Bronchial epithelial cell (primary cell): Measurements from ENCODE around the gene ZNF430. TPM values are rescaled to one million over a fixed set of nuclear protein-coding genes. Genes with fewer than 3 reads are reported as not detected.

Experiments
- DNase-seq: peaks from one replicate; pipeline ENCODE4 v3.0.0-alpha.2; 2010; ENCODE audit warnings: low read depth
- FAIRE-seq: peaks from 2 replicates; lab custom pipeline; 2011; peaks lifted over from hg19 to GRCh38; lab: Jason Lieb, UNC
- H3K27me3 ChIP-seq: 2 replicates; pipeline ENCODE4 v1.5.1; 2011; ENCODE audit warnings: low read length; ENCODE audit not compliant: control insufficient read depth, insufficient read depth
- H3K36me3 ChIP-seq: 2 replicates; pipeline ENCODE4 v1.5.1; 2011; ENCODE audit warnings: low read length; ENCODE audit not compliant: control insufficient read depth, insufficient read depth
- H3K4me3 ChIP-seq: 2 replicates; pipeline ENCODE4 v1.5.1; 2011; ENCODE audit warnings: mild to moderate bottlenecking, low read depth, low read length, control low read depth
- total RNA-seq: library from RNA; depleted of rRNA; stranded (reverse); fragments of >200 nt; gene quantifications from 2 replicates; pipeline ENCODE4 v1.2.1, GENCODE V29; 2014
- TF ChIP-seq, protein P1 (sequence below): IDR thresholded peaks from 2 replicates; pipeline ENCODE4 v1.5.1; 2011; ENCODE audit warnings: mild to moderate bottlenecking, moderate library complexity, low read length, control low read depth, inconsistent platforms; ENCODE audit not compliant: insufficient read depth, severe bottlenecking

The ZNF430 gene
- total RNA-seq, 1 donor from 2014 or later = 7.9 TPM

GRCh38 chr19:21098291-21098690 lies 77.8 kb downstream of the ZNF430 start:
- FAIRE-seq = no peak

DNA sequence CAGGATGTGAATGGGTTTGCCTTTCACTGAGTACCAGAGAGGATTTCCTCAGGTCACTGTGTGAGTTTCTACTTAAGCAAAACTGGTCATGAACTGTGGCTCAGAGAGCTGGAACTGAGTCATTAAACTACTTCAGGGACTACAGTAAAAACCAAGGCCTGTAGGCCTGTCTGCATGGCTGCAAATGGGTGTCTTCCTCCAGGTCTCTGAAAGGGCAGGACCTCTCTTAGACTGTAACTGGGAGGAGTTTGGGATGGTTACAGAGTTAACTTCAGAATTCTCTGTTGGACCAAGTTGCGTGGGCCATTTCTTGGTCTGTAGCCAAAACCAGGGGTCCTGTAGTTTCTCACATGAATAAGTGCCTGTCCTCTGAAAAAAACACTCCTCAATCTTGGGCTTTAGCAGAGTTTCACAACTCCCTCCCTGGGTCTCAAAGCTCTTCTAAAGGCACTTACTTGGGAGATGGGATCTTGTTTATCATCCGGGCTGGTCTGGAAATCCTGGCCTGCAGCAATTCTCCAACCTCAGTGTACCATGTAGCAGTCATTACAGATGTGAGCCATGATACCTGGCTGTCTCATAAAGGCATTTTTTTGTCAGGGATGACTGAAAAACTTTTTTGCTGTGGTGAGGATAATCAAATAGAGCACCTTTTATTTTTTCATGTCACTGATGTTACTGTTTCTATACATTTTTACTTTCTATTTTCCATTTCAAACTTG lies 81.2 kb downstream of the ZNF430 start:
- FAIRE-seq (no peak), DNase-seq (no peak)
- TF ChIP-seq, protein P1, sequence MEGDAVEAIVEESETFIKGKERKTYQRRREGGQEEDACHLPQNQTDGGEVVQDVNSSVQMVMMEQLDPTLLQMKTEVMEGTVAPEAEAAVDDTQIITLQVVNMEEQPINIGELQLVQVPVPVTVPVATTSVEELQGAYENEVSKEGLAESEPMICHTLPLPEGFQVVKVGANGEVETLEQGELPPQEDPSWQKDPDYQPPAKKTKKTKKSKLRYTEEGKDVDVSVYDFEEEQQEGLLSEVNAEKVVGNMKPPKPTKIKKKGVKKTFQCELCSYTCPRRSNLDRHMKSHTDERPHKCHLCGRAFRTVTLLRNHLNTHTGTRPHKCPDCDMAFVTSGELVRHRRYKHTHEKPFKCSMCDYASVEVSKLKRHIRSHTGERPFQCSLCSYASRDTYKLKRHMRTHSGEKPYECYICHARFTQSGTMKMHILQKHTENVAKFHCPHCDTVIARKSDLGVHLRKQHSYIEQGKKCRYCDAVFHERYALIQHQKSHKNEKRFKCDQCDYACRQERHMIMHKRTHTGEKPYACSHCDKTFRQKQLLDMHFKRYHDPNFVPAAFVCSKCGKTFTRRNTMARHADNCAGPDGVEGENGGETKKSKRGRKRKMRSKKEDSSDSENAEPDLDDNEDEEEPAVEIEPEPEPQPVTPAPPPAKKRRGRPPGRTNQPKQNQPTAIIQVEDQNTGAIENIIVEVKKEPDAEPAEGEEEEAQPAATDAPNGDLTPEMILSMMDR = no peak
- Histone ChIP-seq H3K27me3 (no peaks in the 10 kb centered on the region), H3K36me3 (no peaks in the 10 kb centered on the region), H3K4me3 (no peak overlapping the region)

More at GRCh38 chr19:21098291-21098690, 77.8 kb downstream of the ZNF430 start:
- peak; percentile 48 for DNase-seq
- no peaks in the 10 kb centered on the region for H3K27me3 ChIP-seq
- peaks cover 2% of the 10 kb centered on the region for H3K36me3 ChIP-seq
- TF ChIP-seq, protein P1 = no peak
- no peak overlapping the region for H3K4me3 ChIP-seq

DNA sequence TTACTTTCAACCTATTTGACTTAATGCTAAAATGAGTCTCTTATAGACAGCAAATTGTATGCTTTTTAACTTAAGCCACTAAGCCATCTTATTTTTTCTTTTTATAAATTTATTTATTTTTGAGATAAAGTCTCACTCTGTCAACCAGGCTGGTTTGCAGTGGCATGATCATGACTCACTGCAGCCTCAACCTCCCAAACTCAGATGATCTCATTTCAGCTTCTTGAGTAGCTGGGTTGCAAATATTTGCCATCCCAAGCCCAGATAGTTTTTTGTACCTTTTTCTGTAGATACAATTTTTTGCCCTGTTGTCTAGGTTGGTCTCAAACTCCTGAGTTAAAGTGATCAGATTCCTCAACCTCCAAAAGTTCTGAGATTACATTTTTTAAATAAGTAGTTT lies 88.7 kb downstream of the ZNF430 start:
- TF ChIP-seq, protein P1 = no peak

More for the DNA sequence above, 88.7 kb downstream of the ZNF430 start:
- Histone ChIP-seq H3K27me3 (no peaks in the 10 kb centered on the region), H3K36me3 (no peaks in the 10 kb centered on the region), H3K4me3 (no peak overlapping the region)
- peak; percentile 61 for DNase-seq
- no peak for FAIRE-seq

Other genes with a start within 250 kb of the ZNF430 start
- gene ZNF66, start 244.4 kb upstream of the ZNF430 start, total RNA-seq = 1.6 and 1.8 TPM in 2 replicates
- gene ZNF85, start 97.4 kb upstream of the ZNF430 start, total RNA-seq = 1.3 and 3.6 TPM in 2 replicates
- gene ZNF714, start 61.5 kb downstream of the ZNF430 start, total RNA-seq = 3.7 and 7.3 TPM in 2 replicates
- 9.0 and 14.8 TPM in 2 replicates for gene ZNF431, start 121.4 kb downstream of the ZNF430 start, total RNA-seq